ENCODE data around the gene GPRIN2. TPM values are rescaled to one million over a fixed set of nuclear protein-coding genes. Genes with fewer than 3 reads are reported as not detected.

GPRIN2 gene
- total RNA-seq, 1 donor from 2014 or later: 6.3 TPM

DNA sequence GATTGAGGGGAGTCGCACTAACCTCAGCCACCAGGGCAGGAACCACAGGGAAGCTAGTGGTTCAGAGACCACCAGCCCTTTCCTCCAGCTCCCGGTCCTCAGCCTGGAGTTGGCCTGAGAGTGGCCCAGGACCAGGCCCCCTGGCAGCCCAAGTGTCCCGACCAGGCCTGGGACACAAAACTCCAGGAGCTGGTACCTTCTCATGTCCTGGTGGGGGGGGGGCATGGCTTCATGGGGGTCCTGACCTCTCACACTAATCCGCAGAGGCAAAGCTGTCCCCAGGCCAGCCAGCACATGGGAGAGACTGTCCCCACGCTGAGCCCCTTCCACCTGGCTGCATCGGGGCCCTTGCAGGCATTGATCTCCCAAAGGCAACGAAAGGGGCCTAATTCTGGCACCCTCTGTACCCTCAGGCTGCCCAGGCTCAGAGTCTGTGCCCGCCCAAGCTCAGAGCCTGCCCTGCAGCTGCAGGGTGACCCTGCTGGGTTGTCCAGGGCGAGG, 28.2 kb downstream of the GPRIN2 start:
- H3K9me3 ChIP-seq: no peaks in the 10 kb centered on the region
- no peaks in the 10 kb centered on the region for H3K27me3 ChIP-seq
- H3K4me3 ChIP-seq: no peak overlapping the region
- no peak overlapping the region for H3K27ac ChIP-seq
- H3K4me1 ChIP-seq: peaks cover 7 to 14% of the 10 kb centered on the region in 2 donors
- TF ChIP-seq, protein P1, sequence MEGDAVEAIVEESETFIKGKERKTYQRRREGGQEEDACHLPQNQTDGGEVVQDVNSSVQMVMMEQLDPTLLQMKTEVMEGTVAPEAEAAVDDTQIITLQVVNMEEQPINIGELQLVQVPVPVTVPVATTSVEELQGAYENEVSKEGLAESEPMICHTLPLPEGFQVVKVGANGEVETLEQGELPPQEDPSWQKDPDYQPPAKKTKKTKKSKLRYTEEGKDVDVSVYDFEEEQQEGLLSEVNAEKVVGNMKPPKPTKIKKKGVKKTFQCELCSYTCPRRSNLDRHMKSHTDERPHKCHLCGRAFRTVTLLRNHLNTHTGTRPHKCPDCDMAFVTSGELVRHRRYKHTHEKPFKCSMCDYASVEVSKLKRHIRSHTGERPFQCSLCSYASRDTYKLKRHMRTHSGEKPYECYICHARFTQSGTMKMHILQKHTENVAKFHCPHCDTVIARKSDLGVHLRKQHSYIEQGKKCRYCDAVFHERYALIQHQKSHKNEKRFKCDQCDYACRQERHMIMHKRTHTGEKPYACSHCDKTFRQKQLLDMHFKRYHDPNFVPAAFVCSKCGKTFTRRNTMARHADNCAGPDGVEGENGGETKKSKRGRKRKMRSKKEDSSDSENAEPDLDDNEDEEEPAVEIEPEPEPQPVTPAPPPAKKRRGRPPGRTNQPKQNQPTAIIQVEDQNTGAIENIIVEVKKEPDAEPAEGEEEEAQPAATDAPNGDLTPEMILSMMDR (IDR thresholded peaks at IDR 0.05): no peak
- no peaks in the 10 kb centered on the region for H3K36me3 ChIP-seq
- intact Hi-C loops (cut with DNase I): no loop called here
- peak; percentile 7 to 63 for DNase-seq (ENCODE audit: low spot score in 2 of 2)

DNA sequence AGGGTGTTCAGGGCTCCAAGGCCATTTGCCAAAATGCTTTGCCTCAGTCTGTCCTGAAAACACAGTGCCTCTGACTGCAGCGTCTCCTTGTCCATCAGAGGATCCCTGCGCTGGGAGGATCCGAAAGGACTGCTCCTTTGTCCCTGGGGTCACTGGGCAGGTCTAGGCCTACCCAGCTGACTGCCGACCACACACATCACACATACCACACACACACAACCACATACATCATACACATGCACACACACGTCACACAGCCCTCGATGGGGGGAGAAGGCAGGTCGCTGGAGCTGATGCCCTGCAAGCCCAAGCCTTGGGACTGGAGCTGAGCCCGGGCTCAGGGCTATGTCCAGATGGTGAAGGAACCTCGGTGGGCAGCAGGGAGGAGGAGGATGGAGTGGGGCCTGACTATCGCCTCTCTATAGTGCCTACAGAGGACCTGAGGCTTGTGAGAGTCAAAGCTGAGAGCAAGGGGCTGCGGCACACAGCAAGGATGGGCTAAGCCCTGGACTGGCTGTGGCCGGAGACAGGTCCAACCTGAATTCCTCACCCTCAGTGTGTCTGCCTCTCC, 29.1 kb downstream of the GPRIN2 start:
- Histone ChIP-seq H3K27ac (no peak overlapping the region), H3K4me3 (no peak overlapping the region), H3K4me1 (peaks cover 9 to 18% of the 10 kb centered on the region in 2 donors), H3K9me3 (no peaks in the 10 kb centered on the region), H3K36me3 (no peaks in the 10 kb centered on the region), H3K27me3 (no peaks in the 10 kb centered on the region)
- TF ChIP-seq, protein P1 (IDR thresholded peaks at IDR 0.05): no peak
- DNase-seq (ENCODE audit: low spot score in 2 of 2): peak; percentile 7 to 67
- intact Hi-C loops (cut with DNase I): no loop called here

DNA sequence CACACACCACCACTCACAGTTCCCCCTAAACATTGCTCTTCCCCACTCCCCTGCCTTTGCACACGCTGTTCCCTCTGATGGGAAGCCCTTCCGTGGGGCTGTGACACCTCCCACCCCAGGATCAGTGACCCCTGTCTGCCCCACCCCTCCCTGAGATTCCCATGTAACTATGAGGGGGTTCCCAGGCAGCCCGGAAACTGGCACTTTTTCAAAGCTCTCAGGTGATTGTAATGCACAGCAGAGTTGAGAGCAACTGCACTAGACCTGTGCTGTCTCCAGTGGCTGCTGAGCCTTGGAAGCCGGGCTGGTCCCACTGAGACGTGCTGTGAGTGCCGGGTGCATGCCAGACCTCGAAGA, 29.8 kb downstream of the GPRIN2 start:
- H3K4me1 ChIP-seq: peaks cover 9 to 18% of the 10 kb centered on the region in 2 donors
- no peaks in the 10 kb centered on the region for H3K9me3 ChIP-seq
- no peaks in the 10 kb centered on the region for H3K27me3 ChIP-seq
- intact Hi-C loops (cut with DNase I): no loop called here
- H3K27ac ChIP-seq: no peak overlapping the region
- H3K36me3 ChIP-seq: no peaks in the 10 kb centered on the region
- no peak overlapping the region for H3K4me3 ChIP-seq
- TF ChIP-seq, protein P1 (IDR thresholded peaks at IDR 0.05): no peak
- DNase-seq (ENCODE audit: low spot score in 2 of 2): peak in 1 of 2 donors; percentile 60

DNA sequence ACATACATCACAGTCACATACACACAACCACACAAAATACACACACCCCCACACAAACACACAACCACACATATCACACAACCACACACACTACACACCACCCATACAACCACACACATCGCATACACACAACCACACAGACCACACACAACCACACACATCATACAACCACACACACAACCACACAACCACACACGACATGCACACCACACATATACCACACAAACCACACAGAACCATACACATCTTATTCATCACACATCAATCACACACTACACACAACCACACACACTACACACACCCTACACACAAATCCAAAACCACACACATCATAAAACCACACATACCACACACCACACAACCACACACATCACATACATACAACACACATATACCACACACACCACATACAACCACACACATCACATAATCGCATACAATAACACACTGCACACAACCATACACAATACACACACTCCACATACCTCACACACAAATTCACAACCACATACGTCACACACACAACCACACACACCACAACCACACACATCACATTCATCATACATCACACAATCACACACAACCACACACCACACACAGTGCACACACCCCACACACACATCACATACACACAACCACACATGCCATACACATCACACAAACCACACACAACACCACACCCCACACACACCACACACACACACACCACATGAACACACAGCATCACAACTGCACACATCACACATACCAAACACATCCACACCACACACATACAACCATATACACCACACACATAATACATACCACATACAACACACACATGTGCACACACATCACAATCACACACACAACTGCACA, 30.4 kb downstream of the GPRIN2 start:
- Histone ChIP-seq H3K27me3 (no peaks in the 10 kb centered on the region), H3K9me3 (no peaks in the 10 kb centered on the region), H3K4me1 (peaks cover 9 to 18% of the 10 kb centered on the region in 2 donors), H3K4me3 (no peak overlapping the region), H3K36me3 (no peaks in the 10 kb centered on the region), H3K27ac (no peak overlapping the region)
- no peak for DNase-seq (ENCODE audit: low spot score in 2 of 2)
- TF ChIP-seq, protein P1 (IDR thresholded peaks at IDR 0.05): no peak
- intact Hi-C loops (cut with DNase I): no loop called here

DNA sequence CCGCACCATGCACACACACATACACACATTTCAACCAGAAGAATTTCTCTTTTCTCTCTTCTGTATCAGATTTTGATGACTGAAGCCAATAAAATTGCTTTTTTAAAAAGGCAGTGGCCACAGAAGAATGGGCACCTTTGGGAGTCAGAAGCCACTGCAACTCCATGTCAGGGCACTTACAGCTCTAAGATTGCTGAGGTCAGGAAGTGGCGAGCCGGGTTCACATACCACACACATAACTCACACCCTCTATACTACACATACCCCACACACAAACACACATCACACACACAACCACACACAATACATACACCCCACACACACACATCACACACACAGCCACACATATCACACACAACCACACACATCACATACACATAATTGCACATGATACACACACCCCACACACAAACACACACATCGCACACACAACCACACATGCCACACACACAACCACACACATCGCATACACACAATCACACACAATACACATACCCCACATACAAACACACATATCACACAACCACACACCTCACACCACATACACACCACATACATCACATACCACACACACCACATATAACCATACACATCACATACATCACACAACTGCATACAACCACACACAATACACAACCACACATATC, 31.2 kb downstream of the GPRIN2 start:
- Histone ChIP-seq H3K9me3 (no peaks in the 10 kb centered on the region), H3K36me3 (no peaks in the 10 kb centered on the region), H3K4me3 (no peak overlapping the region), H3K27ac (no peak overlapping the region), H3K4me1 (peaks cover 9 to 18% of the 10 kb centered on the region in 2 donors), H3K27me3 (no peaks in the 10 kb centered on the region)
- TF ChIP-seq, protein P1 (IDR thresholded peaks at IDR 0.05): no peak
- intact Hi-C loops (cut with DNase I): no loop called here
- DNase-seq (ENCODE audit: low spot score in 2 of 2): peak in 1 of 2 donors; percentile 57

Data from ascending aorta (tissue), 2 donors.